HEK293 (cell line): ENCODE measurements around the gene FER1L5.

Source experiments
- CTCF ChIA-PET: fragments of 350-600 bp; formaldehyde crosslinking; extraction: SDS; loops from one replicate; lab custom pipeline; 2021; ENCODE audit warnings: antibody characterized with exemption; lab: Yijun Ruan, JAX
- POLR2A ChIA-PET: fragments of 300-600 bp; formaldehyde crosslinking; extraction: SDS; loops from one replicate; lab custom pipeline; 2020; ENCODE audit warnings: antibody characterized with exemption, inconsistent platforms; lab: Yijun Ruan, JAX
- H3K27ac ChIP-seq: fragments of 200-500 bp; sonication (Bioruptor generic); 2 replicates; pipeline ENCODE4 v1.5.1; 2014; ENCODE audit warnings: low read depth, low read length, control low read depth, inconsistent platforms; ENCODE audit errors: extremely low read depth
- H3K36me3 ChIP-seq, 2 experiments: fragments of 200-500 bp in 1 of 2; sonication (Bioruptor generic) in 1 of 2; 1 replicate in 1 of 2; 2 replicates in 1 of 2; pipeline ENCODE4 v1.5.1; 2014 to 2017; ENCODE audit warnings: inconsistent platforms in 2 of 2, low read length in 2 of 2; ENCODE audit not compliant: control insufficient read depth in 2 of 2, insufficient read depth in 1 of 2
- H3K4me1 ChIP-seq: fragments of 200-500 bp; sonication (Bioruptor generic); 2 replicates; pipeline ENCODE4 v1.5.1; 2014; ENCODE audit warnings: mild to moderate bottlenecking, low read length, inconsistent platforms; ENCODE audit not compliant: control insufficient read depth, insufficient read depth
- H3K4me3 ChIP-seq: 2 replicates; pipeline ENCODE4 v1.5.1; 2011; ENCODE audit warnings: low read depth, mild to moderate bottlenecking, control low read depth, low read length, moderate library complexity
- H3K9me3 ChIP-seq: fragments of 200-500 bp; sonication (Bioruptor generic); 2 replicates; pipeline ENCODE4 v1.5.1; 2014; ENCODE audit warnings: low read depth, low read length, inconsistent platforms; ENCODE audit not compliant: control insufficient read depth, insufficient read depth
- GLIS1 ChIP-seq: fragments of 450-650 bp; formaldehyde crosslinking; IDR thresholded peaks from 2 replicates; pipeline ENCODE4 v1.5.1; 2016; ENCODE audit warnings: missing biosample characterization, missing genetic modification characterization
- SCRT2 ChIP-seq: fragments of 450-650 bp; formaldehyde crosslinking; IDR thresholded peaks from 2 replicates; pipeline ENCODE4 v1.5.1; 2016; ENCODE audit warnings: missing biosample characterization, missing genetic modification characterization
- ZNF121 ChIP-seq: fragments of 450-650 bp; formaldehyde crosslinking; IDR thresholded peaks from 2 replicates; pipeline ENCODE4 v1.5.1; 2016; ENCODE audit warnings: missing biosample characterization, missing genetic modification characterization
- ZNF24 ChIP-seq: fragments of 450-650 bp; formaldehyde crosslinking; IDR thresholded peaks from 2 replicates; pipeline ENCODE4 v1.5.1; 2016; ENCODE audit warnings: missing biosample characterization, missing genetic modification characterization
- ZNF624 ChIP-seq: fragments of 450-650 bp; formaldehyde crosslinking; IDR thresholded peaks from 2 replicates; pipeline ENCODE4 v1.5.1; 2017; ENCODE audit warnings: missing biosample characterization, missing genetic modification characterization
- ZNF626 ChIP-seq: fragments of 450-650 bp; sonication (Bioruptor Pico); formaldehyde crosslinking; IDR thresholded peaks from 2 replicates; pipeline ENCODE4 v1.5.1; 2018; ENCODE audit warnings: missing biosample characterization, missing genetic modification characterization, inconsistent platforms

FER1L5 gene

DNA sequence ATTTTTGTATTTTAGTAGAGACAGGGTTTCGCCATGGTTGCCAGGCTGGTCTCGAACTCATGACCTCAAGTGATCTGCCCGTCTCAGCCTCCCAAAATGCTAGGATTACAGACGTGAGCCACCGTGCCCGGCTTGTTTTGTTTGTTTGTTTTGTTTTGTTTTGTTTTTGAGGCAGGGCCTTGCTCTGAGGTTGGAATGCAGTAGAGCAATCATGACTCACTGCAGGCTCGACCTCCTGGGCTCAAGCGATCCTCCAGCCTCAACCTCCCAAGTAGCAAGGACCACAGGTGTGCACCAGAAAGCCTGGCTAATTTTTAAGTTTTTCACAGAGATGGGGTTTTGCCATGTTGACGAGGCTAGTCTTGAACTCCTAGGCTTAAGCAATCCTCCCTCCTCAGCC, 109.2 kb downstream of the FER1L5 start:
- no peaks in the 10 kb centered on the region for H3K36me3 ChIP-seq
- CTCF ChIA-PET: no interaction called here
- POLR2A ChIA-PET: no interaction called here
- H3K4me1 ChIP-seq: no peaks in the 10 kb centered on the region
- no peak overlapping the region for H3K27ac ChIP-seq
- TF ChIP-seq GLIS1 (tag by site-specific recombination) (peak; percentile 50), ZNF624 (tag by site-specific recombination) (no peak)
- TF ChIP-seq, all 188 proteins: peak for 1
- Histone ChIP-seq H3K4me3 (no peak overlapping the region), H3K9me3 (no peaks in the 10 kb centered on the region)

DNA sequence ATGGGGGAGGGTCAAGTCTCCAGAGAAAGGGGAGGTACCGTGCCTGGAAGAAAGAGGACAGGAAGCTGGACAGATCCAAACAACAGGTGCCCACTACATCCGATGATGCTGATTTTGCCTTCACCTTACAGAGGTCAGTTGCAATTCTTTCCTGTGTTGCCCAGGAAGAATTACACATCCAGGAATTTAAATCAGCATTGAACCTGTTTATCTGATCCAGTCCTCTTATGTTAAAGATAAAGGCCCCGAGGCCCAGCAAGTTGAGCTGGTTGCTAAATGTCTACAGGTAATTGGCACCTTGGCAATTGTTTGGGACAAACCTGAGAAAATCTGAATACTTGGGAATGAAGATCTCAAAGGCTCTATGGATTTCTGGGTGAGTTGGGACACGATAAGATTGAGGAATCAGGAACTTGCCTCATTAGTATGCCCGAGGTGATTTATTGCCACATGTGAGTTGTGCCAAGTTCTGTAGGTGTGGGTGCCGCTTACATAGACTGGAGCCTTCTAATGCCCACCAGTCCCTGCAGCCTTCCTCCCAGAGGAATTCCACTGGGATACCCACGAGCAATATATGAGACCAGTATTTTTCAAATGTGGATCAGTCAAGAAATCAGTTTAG, 111.2 kb downstream of the FER1L5 start:
- Histone ChIP-seq H3K9me3 (no peaks in the 10 kb centered on the region), H3K36me3 (no peaks in the 10 kb centered on the region), H3K4me3 (no peak overlapping the region), H3K27ac (no peak overlapping the region), H3K4me1 (no peaks in the 10 kb centered on the region)
- POLR2A ChIA-PET: no interaction called here
- CTCF ChIA-PET: no interaction called here
- 0 out of 2 replicates have a peak, but pooled peaks have one; percentile 19 for TF ChIP-seq SCRT2 (tag by site-specific recombination)
- TF ChIP-seq ZNF626 (tag by site-specific recombination): no peak

DNA sequence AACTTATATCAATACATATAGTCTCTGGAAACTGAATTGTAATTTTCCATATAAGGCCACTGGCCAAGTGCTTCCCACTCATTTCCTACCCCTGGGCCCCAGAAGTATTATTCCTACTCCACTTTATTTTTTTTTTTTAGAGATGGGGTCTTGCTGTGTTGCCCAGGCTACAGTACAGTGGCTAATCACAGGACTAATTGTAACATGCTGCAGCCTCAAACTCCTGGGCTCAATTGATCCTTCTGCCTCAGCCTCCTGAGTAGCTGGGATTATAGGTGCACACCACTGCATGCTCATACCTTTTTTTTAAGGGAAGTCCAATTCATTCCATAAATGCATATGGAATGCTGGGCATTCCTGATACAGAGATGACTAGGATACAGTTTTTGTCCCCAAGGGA, 111.8 kb downstream of the FER1L5 start:
- Histone ChIP-seq H3K4me1 (no peaks in the 10 kb centered on the region), H3K36me3 (no peaks in the 10 kb centered on the region), H3K27ac (no peak overlapping the region), H3K9me3 (no peaks in the 10 kb centered on the region), H3K4me3 (no peak overlapping the region)
- ChIA-PET POLR2A (no interaction called here), CTCF (no interaction called here)
- TF ChIP-seq ZNF24 (no peak), ZNF121 (tag by site-specific recombination) (0 out of 2 replicates have a peak, but pooled peaks have one; percentile 59)
